HepG2 (cell line): ENCODE results near the gene CNBD2. TPM values are rescaled to one million over a fixed set of nuclear protein-coding genes. Genes with fewer than 3 reads are reported as not detected.

Experiments used
- ATRX ChIP-seq: sonication (generic); formaldehyde crosslinking; IDR thresholded peaks from 2 replicates; pipeline ENCODE4 v1.4.0; 2020; ENCODE audit warnings: missing genetic modification reagents, borderline replicate concordance
- FOXA3 ChIP-seq: IDR thresholded peaks from 2 replicates; pipeline ENCODE4 v1.6.1; 2016; ENCODE audit warnings: missing genetic modification reagents, missing compliant biosample characterization
- GTF2F1 ChIP-seq: fragments of 150-350 bp; IDR thresholded peaks from 2 replicates; pipeline ENCODE4 v1.6.1; 2014; ENCODE audit warnings: low read length
- PHF5A ChIP-seq: IDR thresholded peaks from one replicate; pipeline ENCODE4 v1.6.1; 2018; ENCODE audit warnings: low read depth, missing genetic modification reagents; ENCODE audit not compliant: unreplicated experiment
- SIN3A ChIP-seq: IDR thresholded peaks from 2 replicates; pipeline ENCODE4 v1.6.1; 2011; ENCODE audit warnings: low read depth, mild to moderate bottlenecking, control low read depth, low read length, borderline replicate concordance
- ZNF562 ChIP-seq: sonication (generic); formaldehyde crosslinking; IDR thresholded peaks from 2 replicates; pipeline ENCODE4 v1.8.0; 2022; ENCODE audit warnings: missing genetic modification reagents, borderline replicate concordance
- ZNF772 ChIP-seq: sonication (generic); formaldehyde crosslinking; IDR thresholded peaks from 2 replicates; pipeline ENCODE4 v1.5.0; 2020; ENCODE audit warnings: mild to moderate bottlenecking, missing genetic modification reagents
- ZNF839 ChIP-seq: sonication (generic); formaldehyde crosslinking; IDR thresholded peaks from 2 replicates; pipeline ENCODE4 v1.4.0; 2020; ENCODE audit warnings: missing genetic modification reagents, mild to moderate bottlenecking, borderline replicate concordance
- polyA plus RNA-seq, 8 experiments: library from polyadenylated mRNA; depleted of rRNA in 3 of 8; stranded (reverse) in 7 of 8; unstranded in 1 of 8; fragments of >200 nt; fragmentation: Illumina TruSeq in 4 of 8; extraction: Trizol in 4 of 8; gene quantifications; 2 replicates each; pipeline versions ENCODE4 v1.2.1 to v1.2.3, GENCODE V29; 2011 to 2016; ENCODE audit warnings: low read depth in 4 of 8, missing spikeins in 1 of 8, mixed read lengths in 1 of 8; ENCODE audit not compliant: insufficient read depth in 1 of 8
- total RNA-seq, 5 experiments: library from RNA; depleted of rRNA; stranded (reverse); fragments of >200 nt; fragmentation: Illumina TruSeq; extraction: Trizol; gene quantifications; 2 replicates each; pipeline ENCODE4 v1.2.3, GENCODE V29; 2016; ENCODE audit warnings: low read depth in 1 of 5
- TF ChIP-seq, protein P1 (sequence below): sonication (generic); formaldehyde crosslinking; IDR thresholded peaks from 2 replicates; pipeline ENCODE4 v1.4.0; 2020; ENCODE audit warnings: mild to moderate bottlenecking, missing genetic modification reagents
- TF ChIP-seq, protein P2 (sequence below): sonication (generic); formaldehyde crosslinking; IDR thresholded peaks from 2 replicates; pipeline ENCODE4 v1.4.0; 2020; ENCODE audit warnings: missing genetic modification reagents, borderline replicate concordance
- TF ChIP-seq, protein P3 (sequence below): sonication (generic); formaldehyde crosslinking; IDR thresholded peaks from 2 replicates; pipeline ENCODE4 v1.8.0; 2022; ENCODE audit warnings: missing genetic modification reagents, low read depth, mild to moderate bottlenecking, borderline replicate concordance
- TF ChIP-seq, protein P4 (sequence below): sonication (generic); formaldehyde crosslinking; IDR thresholded peaks from 2 replicates; pipeline ENCODE4 v1.8.1; 2022; ENCODE audit warnings: mild to moderate bottlenecking, missing genetic modification reagents
- TF ChIP-seq, protein P5 (sequence below), 2 experiments: sonication (generic) in 1 of 2; formaldehyde crosslinking in 1 of 2; IDR thresholded peaks; 2 replicates each; pipeline versions ENCODE4 v1.4.0 to v1.6.1; 2018 to 2020; ENCODE audit warnings: missing genetic modification reagents in 2 of 2, borderline replicate concordance in 1 of 2, low read depth in 1 of 2, mild to moderate bottlenecking in 1 of 2, missing biosample characterization in 1 of 2
- TF ChIP-seq, protein P6 (sequence below): conservative IDR thresholded peaks from 2 replicates; pipeline ENCODE4 v1.6.1; 2018; ENCODE audit warnings: missing genetic modification reagents
- TF ChIP-seq, protein P7 (sequence below), 2 experiments: sonication (generic) in 1 of 2; formaldehyde crosslinking in 1 of 2; IDR thresholded peaks; 2 replicates each; pipeline versions ENCODE4 v1.5.1 to v1.6.1; 2011 to 2020; ENCODE audit warnings: borderline replicate concordance in 1 of 2, low read depth in 1 of 2, low read length in 1 of 2, mild to moderate bottlenecking in 1 of 2, missing genetic modification reagents in 1 of 2, moderate library complexity in 1 of 2

Gene CNBD2
- total and polyA plus RNA-seq, 2 of the 13 experiments (the other 11 are each of a cell fraction or from before 2014, with no cell fraction given) = 12.4 to 22.8 TPM

DNA sequence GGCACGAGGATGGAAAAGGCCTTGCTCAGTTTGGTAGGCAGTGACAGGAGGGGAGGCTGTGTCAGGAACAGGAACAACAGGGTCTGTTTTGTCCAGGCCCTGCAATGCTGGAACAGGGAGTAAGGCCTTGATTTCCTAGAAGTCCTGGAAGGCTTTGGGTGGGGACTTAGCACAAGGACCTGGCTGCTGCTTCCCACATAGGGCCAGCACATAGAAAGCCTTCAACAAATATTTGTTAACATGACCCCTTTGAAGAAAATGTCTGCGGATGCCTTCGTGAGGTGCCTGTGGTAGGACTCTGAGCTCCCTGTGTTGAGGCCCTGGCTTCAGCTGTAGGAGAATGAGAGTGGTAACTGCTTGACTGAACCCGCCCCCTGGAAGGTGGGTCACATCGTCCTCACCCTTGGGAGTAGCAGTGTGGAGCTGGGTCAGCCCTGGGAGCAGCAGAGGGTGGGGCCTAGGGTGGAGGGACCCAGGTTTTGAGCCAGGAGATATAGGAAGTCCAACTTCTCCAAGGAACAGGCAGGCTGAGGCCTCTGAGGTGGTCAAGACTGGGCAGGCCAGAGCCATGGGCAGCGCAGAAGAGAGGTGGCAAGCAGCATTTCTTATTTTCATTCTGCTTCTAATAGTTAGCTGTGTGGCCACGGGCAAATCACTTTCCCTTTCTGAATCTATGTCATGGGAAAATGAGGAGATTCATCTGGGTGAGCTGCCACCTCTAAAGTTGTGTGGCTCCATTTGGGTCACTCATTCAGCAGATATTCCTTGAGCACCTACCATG lies 50.0 kb downstream of the CNBD2 start (continued):
- TF ChIP-seq, protein P1, sequence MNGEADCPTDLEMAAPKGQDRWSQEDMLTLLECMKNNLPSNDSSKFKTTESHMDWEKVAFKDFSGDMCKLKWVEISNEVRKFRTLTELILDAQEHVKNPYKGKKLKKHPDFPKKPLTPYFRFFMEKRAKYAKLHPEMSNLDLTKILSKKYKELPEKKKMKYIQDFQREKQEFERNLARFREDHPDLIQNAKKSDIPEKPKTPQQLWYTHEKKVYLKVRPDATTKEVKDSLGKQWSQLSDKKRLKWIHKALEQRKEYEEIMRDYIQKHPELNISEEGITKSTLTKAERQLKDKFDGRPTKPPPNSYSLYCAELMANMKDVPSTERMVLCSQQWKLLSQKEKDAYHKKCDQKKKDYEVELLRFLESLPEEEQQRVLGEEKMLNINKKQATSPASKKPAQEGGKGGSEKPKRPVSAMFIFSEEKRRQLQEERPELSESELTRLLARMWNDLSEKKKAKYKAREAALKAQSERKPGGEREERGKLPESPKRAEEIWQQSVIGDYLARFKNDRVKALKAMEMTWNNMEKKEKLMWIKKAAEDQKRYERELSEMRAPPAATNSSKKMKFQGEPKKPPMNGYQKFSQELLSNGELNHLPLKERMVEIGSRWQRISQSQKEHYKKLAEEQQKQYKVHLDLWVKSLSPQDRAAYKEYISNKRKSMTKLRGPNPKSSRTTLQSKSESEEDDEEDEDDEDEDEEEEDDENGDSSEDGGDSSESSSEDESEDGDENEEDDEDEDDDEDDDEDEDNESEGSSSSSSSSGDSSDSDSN (CRISPR knock-in tag) = peak; percentile 67; the same call in 1 of the 2 replicates
- TF ChIP-seq, protein P2, sequence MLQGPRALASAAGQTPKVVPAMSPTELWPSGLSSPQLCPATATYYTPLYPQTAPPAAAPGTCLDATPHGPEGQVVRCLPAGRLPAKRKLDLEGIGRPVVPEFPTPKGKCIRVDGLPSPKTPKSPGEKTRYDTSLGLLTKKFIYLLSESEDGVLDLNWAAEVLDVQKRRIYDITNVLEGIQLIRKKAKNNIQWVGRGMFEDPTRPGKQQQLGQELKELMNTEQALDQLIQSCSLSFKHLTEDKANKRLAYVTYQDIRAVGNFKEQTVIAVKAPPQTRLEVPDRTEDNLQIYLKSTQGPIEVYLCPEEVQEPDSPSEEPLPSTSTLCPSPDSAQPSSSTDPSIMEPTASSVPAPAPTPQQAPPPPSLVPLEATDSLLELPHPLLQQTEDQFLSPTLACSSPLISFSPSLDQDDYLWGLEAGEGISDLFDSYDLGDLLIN (CRISPR knock-in tag) = no peak
- TF ChIP-seq, protein P3, sequence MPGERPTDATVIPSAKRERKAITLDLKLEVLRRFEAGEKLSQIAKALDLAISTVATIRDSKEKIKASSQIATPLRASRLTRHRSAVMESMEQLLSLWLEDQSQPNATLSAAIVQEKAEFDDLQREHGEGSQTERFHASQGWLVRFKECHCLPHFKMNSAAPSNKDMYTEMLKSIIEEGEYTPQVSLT (CRISPR knock-in tag) = no peak
- no peak for TF ChIP-seq PHF5A (CRISPR knock-in tag)
- TF ChIP-seq ZNF839 (CRISPR knock-in tag) = 0 out of 2 replicates have a peak, but pooled peaks have one; percentile 78
- TF ChIP-seq ZNF772 (CRISPR knock-in tag) = no peak
- TF ChIP-seq, protein P4, sequence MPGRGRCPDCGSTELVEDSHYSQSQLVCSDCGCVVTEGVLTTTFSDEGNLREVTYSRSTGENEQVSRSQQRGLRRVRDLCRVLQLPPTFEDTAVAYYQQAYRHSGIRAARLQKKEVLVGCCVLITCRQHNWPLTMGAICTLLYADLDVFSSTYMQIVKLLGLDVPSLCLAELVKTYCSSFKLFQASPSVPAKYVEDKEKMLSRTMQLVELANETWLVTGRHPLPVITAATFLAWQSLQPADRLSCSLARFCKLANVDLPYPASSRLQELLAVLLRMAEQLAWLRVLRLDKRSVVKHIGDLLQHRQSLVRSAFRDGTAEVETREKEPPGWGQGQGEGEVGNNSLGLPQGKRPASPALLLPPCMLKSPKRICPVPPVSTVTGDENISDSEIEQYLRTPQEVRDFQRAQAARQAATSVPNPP (CRISPR knock-in tag) = no peak
- no peak for TF ChIP-seq ATRX
- no peak for TF ChIP-seq GTF2F1
- TF ChIP-seq ZNF562 (CRISPR knock-in tag) = no peak
- TF ChIP-seq, protein P5, sequence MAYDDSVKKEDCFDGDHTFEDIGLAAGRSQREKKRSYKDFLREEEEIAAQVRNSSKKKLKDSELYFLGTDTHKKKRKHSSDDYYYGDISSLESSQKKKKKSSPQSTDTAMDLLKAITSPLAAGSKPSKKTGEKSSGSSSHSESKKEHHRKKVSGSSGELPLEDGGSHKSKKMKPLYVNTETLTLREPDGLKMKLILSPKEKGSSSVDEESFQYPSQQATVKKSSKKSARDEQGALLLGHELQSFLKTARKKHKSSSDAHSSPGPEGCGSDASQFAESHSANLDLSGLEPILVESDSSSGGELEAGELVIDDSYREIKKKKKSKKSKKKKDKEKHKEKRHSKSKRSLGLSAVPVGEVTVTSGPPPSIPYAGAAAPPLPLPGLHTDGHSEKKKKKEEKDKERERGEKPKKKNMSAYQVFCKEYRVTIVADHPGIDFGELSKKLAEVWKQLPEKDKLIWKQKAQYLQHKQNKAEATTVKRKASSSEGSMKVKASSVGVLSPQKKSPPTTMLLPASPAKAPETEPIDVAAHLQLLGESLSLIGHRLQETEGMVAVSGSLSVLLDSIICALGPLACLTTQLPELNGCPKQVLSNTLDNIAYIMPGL (CRISPR knock-in tag; IDR thresholded peaks at IDR 0.05; ENCODE audit: borderline replicate concordance in 1 of 2, low read depth in 1 of 2) = no peak
- TF ChIP-seq, protein P6, sequence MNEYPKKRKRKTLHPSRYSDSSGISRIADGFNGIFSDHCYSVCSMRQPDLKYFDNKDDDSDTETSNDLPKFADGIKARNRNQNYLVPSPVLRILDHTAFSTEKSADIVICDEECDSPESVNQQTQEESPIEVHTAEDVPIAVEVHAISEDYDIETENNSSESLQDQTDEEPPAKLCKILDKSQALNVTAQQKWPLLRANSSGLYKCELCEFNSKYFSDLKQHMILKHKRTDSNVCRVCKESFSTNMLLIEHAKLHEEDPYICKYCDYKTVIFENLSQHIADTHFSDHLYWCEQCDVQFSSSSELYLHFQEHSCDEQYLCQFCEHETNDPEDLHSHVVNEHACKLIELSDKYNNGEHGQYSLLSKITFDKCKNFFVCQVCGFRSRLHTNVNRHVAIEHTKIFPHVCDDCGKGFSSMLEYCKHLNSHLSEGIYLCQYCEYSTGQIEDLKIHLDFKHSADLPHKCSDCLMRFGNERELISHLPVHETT (CRISPR knock-in tag) = no peak
- peak; percentile 49; the same call in 1 of the 2 replicates for TF ChIP-seq FOXA3 (CRISPR knock-in tag)
- no peak for TF ChIP-seq SIN3A
- TF ChIP-seq, protein P7, sequence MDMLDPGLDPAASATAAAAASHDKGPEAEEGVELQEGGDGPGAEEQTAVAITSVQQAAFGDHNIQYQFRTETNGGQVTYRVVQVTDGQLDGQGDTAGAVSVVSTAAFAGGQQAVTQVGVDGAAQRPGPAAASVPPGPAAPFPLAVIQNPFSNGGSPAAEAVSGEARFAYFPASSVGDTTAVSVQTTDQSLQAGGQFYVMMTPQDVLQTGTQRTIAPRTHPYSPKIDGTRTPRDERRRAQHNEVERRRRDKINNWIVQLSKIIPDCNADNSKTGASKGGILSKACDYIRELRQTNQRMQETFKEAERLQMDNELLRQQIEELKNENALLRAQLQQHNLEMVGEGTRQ (IDR thresholded peaks at IDR 0.05; ENCODE audit: low read depth, low read length) = no peak
- TF ChIP-seq, protein P7 (CRISPR knock-in tag; IDR thresholded peaks at IDR 0.05; ENCODE audit: borderline replicate concordance) = no peak
